ENCODE results near the gene AMPD3.

DNA sequence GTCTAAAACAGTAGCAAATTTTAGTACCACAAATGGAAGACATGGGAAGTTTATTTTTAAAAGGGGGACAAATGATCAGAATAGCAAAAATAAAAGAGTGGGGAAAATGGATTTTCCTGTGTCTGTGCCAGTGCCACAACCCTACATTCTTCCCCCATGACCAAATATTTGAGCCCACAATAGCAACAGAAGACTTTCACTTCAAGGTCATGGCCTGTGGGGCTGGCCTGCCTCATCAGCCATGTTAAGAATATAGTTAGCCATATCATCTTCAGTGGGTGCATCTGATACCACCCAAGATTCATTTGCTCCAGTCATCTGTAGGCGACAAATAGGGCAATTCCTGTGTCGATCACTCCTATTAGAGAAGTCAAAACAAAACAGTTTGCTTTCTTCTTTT lies 59.6 kb downstream of the AMPD3 start:
- TF ChIP-seq, protein P1, sequence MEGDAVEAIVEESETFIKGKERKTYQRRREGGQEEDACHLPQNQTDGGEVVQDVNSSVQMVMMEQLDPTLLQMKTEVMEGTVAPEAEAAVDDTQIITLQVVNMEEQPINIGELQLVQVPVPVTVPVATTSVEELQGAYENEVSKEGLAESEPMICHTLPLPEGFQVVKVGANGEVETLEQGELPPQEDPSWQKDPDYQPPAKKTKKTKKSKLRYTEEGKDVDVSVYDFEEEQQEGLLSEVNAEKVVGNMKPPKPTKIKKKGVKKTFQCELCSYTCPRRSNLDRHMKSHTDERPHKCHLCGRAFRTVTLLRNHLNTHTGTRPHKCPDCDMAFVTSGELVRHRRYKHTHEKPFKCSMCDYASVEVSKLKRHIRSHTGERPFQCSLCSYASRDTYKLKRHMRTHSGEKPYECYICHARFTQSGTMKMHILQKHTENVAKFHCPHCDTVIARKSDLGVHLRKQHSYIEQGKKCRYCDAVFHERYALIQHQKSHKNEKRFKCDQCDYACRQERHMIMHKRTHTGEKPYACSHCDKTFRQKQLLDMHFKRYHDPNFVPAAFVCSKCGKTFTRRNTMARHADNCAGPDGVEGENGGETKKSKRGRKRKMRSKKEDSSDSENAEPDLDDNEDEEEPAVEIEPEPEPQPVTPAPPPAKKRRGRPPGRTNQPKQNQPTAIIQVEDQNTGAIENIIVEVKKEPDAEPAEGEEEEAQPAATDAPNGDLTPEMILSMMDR (IDR thresholded peaks at IDR 0.05 in 4 of 5, conservative IDR thresholded peaks at IDR 0.05 in 1 of 5), result no peak
- TF ChIP-seq POLR2A (IDR thresholded peaks at IDR 0.05), result no peak
